HG02943 (cell line): ENCODE results near the gene ENPP6.
"Not testable (repeated sequence)": the region's sequence is repeated elsewhere in the genome, so short reads cannot be mapped to it uniquely, and the experiment has no call there.

Experiments
- ATAC-seq: cut with Tn5 transposase; IDR thresholded peaks from one replicate; pipeline ENCODE4 v1.9.1; 2021; ENCODE audit warnings: mild to moderate bottlenecking, low read depth, moderate library complexity; ENCODE audit not compliant: unreplicated experiment

Gene ENPP6

DNA sequence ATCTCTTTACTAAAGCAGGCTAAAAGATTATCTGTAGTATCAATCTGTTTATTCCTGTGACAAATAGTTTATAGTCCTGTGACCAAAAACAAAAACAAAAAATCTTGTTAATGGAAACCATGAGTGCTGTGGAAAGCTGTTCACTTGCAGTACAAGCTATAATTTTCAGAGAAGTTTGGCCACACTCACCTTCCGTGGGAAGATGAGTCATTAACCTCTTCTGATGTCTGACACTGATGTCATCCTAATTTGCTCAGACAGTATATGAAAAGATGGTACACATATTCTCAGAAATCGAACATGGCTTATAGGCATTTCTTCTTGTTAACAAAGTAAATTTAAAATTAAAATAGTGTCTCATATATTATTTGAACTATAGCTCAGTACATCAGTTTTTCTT, 19.9 kb upstream of the ENPP6 start:
- no peak for ATAC-seq

DNA sequence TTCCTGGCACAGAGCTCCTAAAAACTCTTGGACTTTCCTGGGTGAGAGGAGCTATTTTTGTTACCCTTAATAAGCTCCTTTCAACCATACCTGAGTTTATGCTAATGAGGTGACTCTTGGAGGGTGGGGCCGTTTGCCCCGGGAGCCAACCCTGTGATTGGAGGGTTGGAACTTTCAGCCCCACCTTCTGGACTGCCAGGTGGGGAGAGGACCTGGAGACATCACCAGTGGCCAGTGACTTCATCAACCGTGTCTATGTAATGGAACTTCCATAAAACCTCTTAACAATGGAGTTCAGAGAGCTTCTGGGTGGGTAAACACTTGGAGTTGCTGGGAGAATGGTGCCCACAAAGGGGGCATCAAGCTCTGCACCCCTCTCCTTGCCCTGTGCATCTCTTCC, 17.9 kb upstream of the ENPP6 start:
- no peak for ATAC-seq

- ATAC-seq: no peak
Measured at GRCh38 chr4:184234155-184234554, 16.5 kb upstream of the ENPP6 start.

DNA sequence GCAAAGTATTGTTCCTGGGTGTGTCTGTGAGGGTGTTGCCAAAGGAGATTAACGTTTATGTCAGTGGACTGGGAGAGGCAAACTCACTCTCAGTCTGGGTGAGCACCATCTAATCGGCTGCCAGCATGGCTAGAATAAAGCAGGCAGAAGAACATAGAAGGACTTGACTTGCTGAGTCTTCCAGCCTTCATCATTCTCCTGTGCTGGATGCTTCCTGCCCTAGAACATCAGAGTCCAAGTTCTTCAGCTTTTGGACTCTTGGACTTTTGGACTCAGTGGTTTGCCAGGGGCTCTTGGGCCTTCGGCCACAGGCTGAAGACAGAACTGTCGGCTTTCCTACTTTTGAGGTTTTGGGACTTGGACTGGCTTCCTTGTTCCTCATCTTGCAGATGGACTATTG, 15.3 kb upstream of the ENPP6 start:
- no peak for ATAC-seq

- no peak for ATAC-seq
Measured at GRCh38 chr4:184232202-184232601, 14.5 kb upstream of the ENPP6 start.

- no peak for ATAC-seq
Measured at GRCh38 chr4:184231573-184231972, 13.9 kb upstream of the ENPP6 start.

- ATAC-seq: no peak
Measured at GRCh38 chr4:184228056-184228705, 10.5 kb upstream of the ENPP6 start.

DNA sequence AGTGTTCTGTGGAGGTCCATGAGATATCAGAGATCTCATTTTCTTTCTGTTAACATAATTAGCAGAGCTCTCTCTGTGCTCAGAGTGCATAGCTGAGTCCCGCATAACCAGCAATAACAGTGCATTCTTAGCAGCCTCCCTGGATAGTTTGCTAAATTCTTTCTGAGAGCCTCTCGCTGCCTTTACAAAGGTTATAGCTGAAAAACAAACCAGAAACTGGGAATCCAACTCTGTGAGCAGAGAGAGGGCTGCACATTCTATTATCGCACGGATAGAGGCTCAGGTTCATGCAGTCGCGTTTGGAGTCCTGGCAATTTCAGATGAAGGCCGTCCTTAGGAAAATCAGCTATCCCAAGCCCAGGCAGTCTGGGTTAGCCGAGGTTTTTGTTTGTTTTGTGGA, 1.2 kb downstream of the ENPP6 start:
- ATAC-seq: no peak

GRCh38 chr4:184215709-184216328, 1.9 kb downstream of the ENPP6 start:
- no peak for ATAC-seq

DNA sequence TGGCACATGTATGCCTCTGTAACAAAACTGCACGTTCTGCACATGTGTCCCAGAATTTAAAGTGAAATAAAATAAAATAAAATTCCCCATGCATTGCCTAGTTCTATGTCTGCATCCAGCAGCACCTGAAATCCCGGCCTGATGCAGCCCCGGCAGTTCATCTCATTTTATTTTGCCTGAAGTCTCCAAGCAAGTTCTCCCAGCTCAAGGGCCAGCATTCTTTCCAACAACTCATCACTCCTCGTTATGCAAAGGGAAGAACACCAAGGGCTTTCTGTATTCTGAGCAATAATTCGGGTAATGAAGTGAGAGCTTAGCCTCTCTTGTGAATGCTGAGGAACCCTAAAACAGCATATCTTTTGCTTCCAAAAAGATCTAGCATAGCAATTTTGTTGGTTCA, 2.7 kb downstream of the ENPP6 start:
- ATAC-seq: no peak

DNA sequence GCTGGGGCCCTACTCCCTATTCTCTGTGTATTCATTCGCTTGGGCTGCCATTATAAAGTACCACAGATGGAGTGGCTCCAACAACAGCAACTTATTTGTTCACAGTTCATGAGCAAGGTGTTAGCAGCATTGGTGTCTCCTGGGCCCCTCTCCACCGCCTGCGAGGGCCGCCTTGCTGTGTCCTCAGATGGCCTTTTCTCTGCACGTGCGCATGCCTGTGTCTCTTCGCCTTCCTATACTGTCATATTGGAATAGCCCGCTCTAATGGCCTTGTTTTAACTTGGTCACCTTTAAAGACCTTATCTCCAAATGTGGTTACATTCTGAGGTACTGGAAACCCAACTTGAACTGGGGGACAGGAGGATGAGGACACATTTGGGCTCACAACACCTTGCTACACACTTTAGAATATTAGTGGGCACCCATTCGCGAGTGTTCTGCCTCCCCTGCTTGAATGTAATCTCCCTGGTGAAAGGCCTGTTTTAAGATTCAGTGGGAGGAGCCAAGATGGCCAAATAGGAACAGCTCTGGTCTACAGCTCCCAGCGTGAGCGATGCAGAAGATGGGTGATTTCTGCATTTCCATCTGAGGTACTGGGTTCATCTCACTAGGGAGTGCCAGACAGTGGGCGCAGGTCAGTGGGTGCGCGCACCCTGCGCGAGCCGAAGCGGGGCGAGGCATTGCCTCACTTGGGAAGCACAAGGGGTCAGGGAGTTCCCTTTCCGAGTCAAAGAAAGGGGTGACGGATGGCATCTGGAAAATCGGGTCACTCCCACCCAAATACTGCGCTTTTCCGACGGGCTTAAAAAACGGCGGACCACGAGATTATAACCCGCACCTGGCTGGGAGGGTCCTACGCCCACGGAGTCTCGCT, 9.7 kb downstream of the ENPP6 start:
- not testable (repeated sequence) for ATAC-seq

DNA sequence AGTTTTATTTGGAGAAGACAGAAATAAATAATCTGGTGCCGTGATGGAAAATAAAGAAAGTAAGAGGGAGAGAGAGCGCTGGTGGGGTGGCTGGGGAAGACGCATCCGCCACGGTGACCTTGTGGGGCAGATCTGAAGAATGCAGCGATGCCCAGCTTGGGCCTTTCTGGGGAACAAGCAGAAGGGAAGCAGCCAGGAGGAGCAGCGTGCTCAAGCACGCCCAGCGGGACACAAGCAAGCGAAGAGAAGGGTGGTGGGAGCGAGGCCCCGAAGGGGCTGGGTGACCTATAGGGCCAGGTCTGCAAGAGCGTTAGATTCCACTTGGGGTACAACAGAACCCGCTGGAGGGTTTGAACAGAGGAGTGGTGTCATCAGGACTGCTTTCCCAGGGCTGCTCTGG, 12.4 kb downstream of the ENPP6 start:
- no peak for ATAC-seq

GRCh38 chr4:184203300-184203699, 14.4 kb downstream of the ENPP6 start:
- no peak for ATAC-seq

GRCh38 chr4:184201179-184201578, 16.5 kb downstream of the ENPP6 start:
- ATAC-seq: no peak

GRCh38 chr4:184200296-184200695, 17.4 kb downstream of the ENPP6 start:
- ATAC-seq: no peak

DNA sequence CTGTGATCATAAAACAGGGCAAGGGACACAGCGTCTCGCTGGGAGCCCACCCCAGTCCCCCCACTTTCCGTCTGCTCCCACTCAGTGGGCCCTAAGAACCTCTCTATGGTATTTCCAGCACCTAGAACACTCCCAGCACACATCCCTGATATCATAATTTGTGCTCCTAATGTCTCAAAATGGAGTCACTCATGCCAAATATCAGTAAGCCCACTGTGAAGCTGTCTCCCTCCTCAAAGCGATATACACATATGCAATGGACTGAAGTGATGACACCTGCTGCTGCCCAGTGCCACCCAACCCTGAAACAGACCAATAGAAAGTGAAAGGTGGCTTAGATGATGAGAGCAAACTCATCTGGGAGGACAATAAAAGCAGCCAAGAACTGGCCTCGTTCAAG, 17.9 kb downstream of the ENPP6 start:
- no peak for ATAC-seq

- no peak for ATAC-seq
Measured at GRCh38 chr4:184198190-184198589, 19.5 kb downstream of the ENPP6 start.

- no peak for ATAC-seq
Measured at GRCh38 chr4:184197536-184198082, 20.1 kb downstream of the ENPP6 start.

DNA sequence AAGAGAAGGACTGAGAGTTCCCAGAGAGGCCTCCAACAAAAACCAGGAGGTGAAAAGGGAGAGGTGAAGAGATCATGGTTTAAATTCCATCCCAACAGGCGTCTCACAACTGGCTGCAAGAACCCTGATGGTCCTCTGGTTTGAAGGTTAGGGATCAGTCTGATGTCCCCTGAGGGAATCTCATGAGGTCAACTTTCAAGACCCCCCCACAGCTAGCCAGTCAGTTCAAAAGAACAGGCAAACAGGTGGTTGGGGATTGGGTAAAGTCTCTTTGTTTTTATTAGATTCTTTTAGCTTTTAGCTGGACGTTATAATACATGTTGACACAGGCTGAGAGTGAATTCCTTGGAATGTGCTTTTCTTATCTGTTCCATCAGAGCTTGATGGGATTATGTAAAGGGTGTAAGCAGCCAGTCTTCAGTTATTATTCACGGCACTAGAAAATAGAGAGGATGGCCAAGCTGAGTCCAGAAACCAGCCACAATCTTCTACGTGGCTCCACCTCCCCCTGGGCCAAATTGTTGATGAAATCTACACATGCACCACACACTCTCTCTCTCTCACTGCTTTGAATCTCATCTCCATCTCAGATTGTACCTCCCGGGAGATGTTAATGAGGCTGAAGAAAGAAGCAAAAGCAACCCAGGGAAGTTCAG, 20.8 kb downstream of the ENPP6 start:
- no peak for ATAC-seq

GRCh38 chr4:184193556-184194525, 23.8 kb downstream of the ENPP6 start:
- ATAC-seq: no peak
